ENCODE measurements around the gene CPT2. TPM values are rescaled to one million over a fixed set of nuclear protein-coding genes. Genes with fewer than 3 reads are reported as not detected.
"Not testable (repeated sequence)": the region's sequence is repeated elsewhere in the genome, so short reads cannot be mapped to it uniquely, and the experiment has no call there.

CPT2 gene
- total RNA-seq, 1 donor from 2014 or later: 19.4 TPM

GRCh38 chr1:53186533-53186932 lies 10.1 kb upstream of the CPT2 start:
- Mint-ChIP-seq H3K36me3 (ENCODE audit: low read depth) (no peaks in the 10 kb centered on the region), H3K4me3 (no peak overlapping the region), H3K9me3 (no peaks in the 10 kb centered on the region), H3K27me3 (ENCODE audit: insufficient read depth) (peaks cover 6% of the 10 kb centered on the region), H3K27ac (no peak overlapping the region), H3K4me1 (ENCODE audit: low read depth) (no peaks in the 10 kb centered on the region)
- no peak for DNase-seq (ENCODE audit: low spot score)
- intact Hi-C loops (cut with micrococcal nuclease): loop anchor here (10.0 kb wide), 1 partner anchor 122 kb away; the partner anchor contains the start of gene PODN

GRCh38 chr1:53187401-53187800 lies 9.2 kb upstream of the CPT2 start:
- no peaks in the 10 kb centered on the region for H3K4me1 Mint-ChIP-seq (ENCODE audit: low read depth)
- H3K27ac Mint-ChIP-seq: no peak overlapping the region
- H3K9me3 Mint-ChIP-seq: no peaks in the 10 kb centered on the region
- no peak for DNase-seq (ENCODE audit: low spot score)
- peaks cover 6% of the 10 kb centered on the region for H3K27me3 Mint-ChIP-seq (ENCODE audit: insufficient read depth)
- H3K4me3 Mint-ChIP-seq: no peak overlapping the region
- no peaks in the 10 kb centered on the region for H3K36me3 Mint-ChIP-seq (ENCODE audit: low read depth)
- intact Hi-C loops (cut with micrococcal nuclease): loop anchor here (10.0 kb wide), 1 partner anchor 123 kb away; the partner anchor contains the start of gene PODN

- Mint-ChIP-seq H3K27ac (no peak overlapping the region), H3K36me3 (ENCODE audit: low read depth) (no peaks in the 10 kb centered on the region), H3K27me3 (ENCODE audit: insufficient read depth) (peaks cover 6% of the 10 kb centered on the region), H3K4me3 (no peak overlapping the region), H3K4me1 (ENCODE audit: low read depth) (no peaks in the 10 kb centered on the region), H3K9me3 (no peaks in the 10 kb centered on the region)
- DNase-seq (ENCODE audit: low spot score): no peak
- intact Hi-C loops (cut with micrococcal nuclease): loop anchor here (10.0 kb wide), 1 partner anchor 123 kb away; the partner anchor contains the start of gene PODN
Measured at GRCh38 chr1:53188099-53188498, 8.5 kb upstream of the CPT2 start.

- intact Hi-C loops (cut with micrococcal nuclease): loop anchor here (10.0 kb wide), 1 partner anchor 124 kb away; the partner anchor contains the start of gene PODN
- no peaks in the 10 kb centered on the region for H3K4me1 Mint-ChIP-seq (ENCODE audit: low read depth)
- no peak for DNase-seq (ENCODE audit: low spot score)
- no peak overlapping the region for H3K4me3 Mint-ChIP-seq
- peaks cover 6% of the 10 kb centered on the region for H3K27me3 Mint-ChIP-seq (ENCODE audit: insufficient read depth)
- H3K36me3 Mint-ChIP-seq (ENCODE audit: low read depth): no peaks in the 10 kb centered on the region
- no peak overlapping the region for H3K27ac Mint-ChIP-seq
- no peaks in the 10 kb centered on the region for H3K9me3 Mint-ChIP-seq
Measured at GRCh38 chr1:53189061-53189460, 7.6 kb upstream of the CPT2 start.

GRCh38 chr1:53190210-53190611 lies 6.4 kb upstream of the CPT2 start:
- DNase-seq (ENCODE audit: low spot score): no peak
- Mint-ChIP-seq H3K36me3 (ENCODE audit: low read depth) (no peaks in the 10 kb centered on the region), H3K27ac (no peak overlapping the region), H3K27me3 (ENCODE audit: insufficient read depth) (peaks cover 6% of the 10 kb centered on the region), H3K4me1 (ENCODE audit: low read depth) (no peaks in the 10 kb centered on the region), H3K9me3 (no peaks in the 10 kb centered on the region), H3K4me3 (no peak overlapping the region)
- intact Hi-C loops (cut with micrococcal nuclease): loop anchor here (10.0 kb wide), 1 partner anchor 345 kb away; the partner anchor contains the start of gene ZYG11A

GRCh38 chr1:53195246-53196016 lies 1.2 kb upstream of the CPT2 start:
- no peak overlapping the region for H3K27ac Mint-ChIP-seq
- no peaks in the 10 kb centered on the region for H3K9me3 Mint-ChIP-seq
- peak overlapping the region; percentile 65 for H3K4me3 Mint-ChIP-seq
- H3K4me1 Mint-ChIP-seq (ENCODE audit: low read depth): peaks cover 28% of the 10 kb centered on the region
- no peaks in the 10 kb centered on the region for H3K27me3 Mint-ChIP-seq (ENCODE audit: insufficient read depth)
- intact Hi-C loops (cut with micrococcal nuclease): loop anchor here (1.0 to 10.0 kb wide), 14 partner anchors 25 to 1139 kb away; partner anchors contain the start of genes BTF3L4, CC2D1B, CZIB and LRRC42
- no peak for DNase-seq (ENCODE audit: low spot score)
- peaks cover 9% of the 10 kb centered on the region for H3K36me3 Mint-ChIP-seq (ENCODE audit: low read depth)

GRCh38 chr1:53196017-53196484 lies 573 bp upstream of the CPT2 start:
- no peak for DNase-seq (ENCODE audit: low spot score)
- Mint-ChIP-seq H3K4me3 (peak overlapping the region; percentile 83), H3K27ac (peak overlapping the region; percentile 84), H3K36me3 (ENCODE audit: low read depth) (peaks cover 13% of the 10 kb centered on the region), H3K9me3 (no peaks in the 10 kb centered on the region), H3K27me3 (ENCODE audit: insufficient read depth) (no peaks in the 10 kb centered on the region), H3K4me1 (ENCODE audit: low read depth) (peaks cover 28% of the 10 kb centered on the region)
- intact Hi-C loops (cut with micrococcal nuclease): loop anchor here (1.0 to 10.0 kb wide), 14 partner anchors 24 to 1139 kb away; partner anchors contain the start of genes BTF3L4, CC2D1B, CZIB and LRRC42

GRCh38 chr1:53197291-53198200 lies 922 bp downstream of the CPT2 start:
- Mint-ChIP-seq H3K36me3 (ENCODE audit: low read depth) (peaks cover 21% of the 10 kb centered on the region), H3K4me3 (peak overlapping the region; percentile 95), H3K4me1 (ENCODE audit: low read depth) (peaks cover 28% of the 10 kb centered on the region), H3K9me3 (no peaks in the 10 kb centered on the region), H3K27ac (peak overlapping the region; percentile 92), H3K27me3 (ENCODE audit: insufficient read depth) (no peaks in the 10 kb centered on the region)
- no peak for DNase-seq (ENCODE audit: low spot score)
- intact Hi-C loops (cut with micrococcal nuclease): loop anchor here (2.0 to 10.0 kb wide), 8 partner anchors 183 to 1141 kb away; partner anchors contain the start of genes BTF3L4, LRRC42, ORC1 and PRPF38A

- peak overlapping the region; percentile 95 for H3K4me3 Mint-ChIP-seq
- no peaks in the 10 kb centered on the region for H3K27me3 Mint-ChIP-seq (ENCODE audit: insufficient read depth)
- no peak for DNase-seq (ENCODE audit: low spot score)
- H3K36me3 Mint-ChIP-seq (ENCODE audit: low read depth): peaks cover 28% of the 10 kb centered on the region
- peaks cover 28% of the 10 kb centered on the region for H3K4me1 Mint-ChIP-seq (ENCODE audit: low read depth)
- H3K9me3 Mint-ChIP-seq: no peaks in the 10 kb centered on the region
- peak overlapping the region; percentile 92 for H3K27ac Mint-ChIP-seq
- intact Hi-C loops (cut with micrococcal nuclease): loop anchor here (5.0 to 10.0 kb wide), 4 partner anchors 353 to 796 kb away; partner anchors contain the start of genes ORC1, PRPF38A, ZYG11A and ZYG11B
Measured at GRCh38 chr1:53198241-53198651, 1.6 kb downstream of the CPT2 start.

- no peak for DNase-seq (ENCODE audit: low spot score)
- Mint-ChIP-seq H3K27ac (no peak overlapping the region), H3K4me3 (no peak overlapping the region), H3K9me3 (peaks cover 30% of the 10 kb centered on the region), H3K4me1 (ENCODE audit: low read depth) (peaks cover 4% of the 10 kb centered on the region), H3K36me3 (ENCODE audit: low read depth) (peaks cover 66% of the 10 kb centered on the region), H3K27me3 (ENCODE audit: insufficient read depth) (no peaks in the 10 kb centered on the region)
- intact Hi-C loops (cut with micrococcal nuclease): no loop called here
Measured at GRCh38 chr1:53203466-53203865, 6.8 kb downstream of the CPT2 start.

- DNase-seq (ENCODE audit: low spot score); H3K27me3 Mint-ChIP-seq (ENCODE audit: insufficient read depth); H3K4me3 Mint-ChIP-seq; H3K27ac Mint-ChIP-seq; intact Hi-C loops (cut with micrococcal nuclease); H3K4me1 Mint-ChIP-seq (ENCODE audit: low read depth): not testable (repeated sequence)
- Mint-ChIP-seq H3K36me3 (ENCODE audit: low read depth) (peaks cover 80% of the 10 kb centered on the region), H3K9me3 (peaks cover 30% of the 10 kb centered on the region)
Measured at GRCh38 chr1:53205496-53205895, 8.9 kb downstream of the CPT2 start.

GRCh38 chr1:53206083-53206685 lies 9.6 kb downstream of the CPT2 start:
- H3K4me3 Mint-ChIP-seq; DNase-seq (ENCODE audit: low spot score); H3K27ac Mint-ChIP-seq; H3K4me1 Mint-ChIP-seq (ENCODE audit: low read depth); intact Hi-C loops (cut with micrococcal nuclease); H3K27me3 Mint-ChIP-seq (ENCODE audit: insufficient read depth): not testable (repeated sequence)
- Mint-ChIP-seq H3K9me3 (peaks cover 30% of the 10 kb centered on the region), H3K36me3 (ENCODE audit: low read depth) (peaks cover 75% of the 10 kb centered on the region)
